Hematopoietic multipotent progenitor cell treated with erythropoietin and hydrocortisone succinate and interleukin-3 and kit ligand, for 17 days (in vitro differentiated cells): ENCODE measurements around the gene MFF.
"Not testable (repeated sequence)": the region's sequence is repeated elsewhere in the genome, so short reads cannot be mapped to it uniquely, and the experiment has no call there.

Experiments
- DNase-seq: peaks from one replicate; pipeline ENCODE4 v3.0.0-alpha.2; 2015; ENCODE audit warnings: low spot score

MFF gene

GRCh38 chr2:227378371-227378782, 53.3 kb downstream of the MFF start:
- DNase-seq: no peak

- DNase-seq: no peak
Measured at GRCh38 chr2:227379095-227379494, 54.0 kb downstream of the MFF start, which contains the start of gene TM4SF20. Gene TM4SF20, minus strand, starts transcription at chr2:227379306. Its CDS starts 38 bp downstream, at chr2:227379268.

- not testable (repeated sequence) for DNase-seq
Measured at GRCh38 chr2:227382241-227382835, 57.3 kb downstream of the MFF start.

GRCh38 chr2:227383686-227384085, 58.6 kb downstream of the MFF start:
- no peak for DNase-seq

- no peak for DNase-seq
Measured at GRCh38 chr2:227386630-227387029, 61.6 kb downstream of the MFF start.

- not testable (repeated sequence) for DNase-seq
Measured at GRCh38 chr2:227387583-227387982, 62.5 kb downstream of the MFF start, which contains the start of gene SCYGR1. Gene SCYGR1, minus strand, starts transcription at chr2:227387949. Its CDS starts 0 bp downstream, at chr2:227387949.

GRCh38 chr2:227388537-227389011, 63.5 kb downstream of the MFF start:
- DNase-seq: no peak

GRCh38 chr2:227389231-227389630, 64.2 kb downstream of the MFF start:
- DNase-seq: no peak

GRCh38 chr2:227389661-227390060, 64.6 kb downstream of the MFF start:
- no peak for DNase-seq

GRCh38 chr2:227390468-227391256, 65.6 kb downstream of the MFF start:
- no peak for DNase-seq

GRCh38 chr2:227394401-227394800, 69.3 kb downstream of the MFF start:
- no peak for DNase-seq

GRCh38 chr2:227395556-227395955, 70.5 kb downstream of the MFF start:
- DNase-seq: no peak

- no peak for DNase-seq
Measured at GRCh38 chr2:227397562-227397961, 72.5 kb downstream of the MFF start.

- no peak for DNase-seq
Measured at GRCh38 chr2:227398684-227399670, 73.9 kb downstream of the MFF start.

- no peak for DNase-seq
Measured at GRCh38 chr2:227401550-227401949, 76.5 kb downstream of the MFF start.

GRCh38 chr2:227402321-227402720, 77.3 kb downstream of the MFF start:
- DNase-seq: no peak

- no peak for DNase-seq
Measured at GRCh38 chr2:227402959-227403358, 77.9 kb downstream of the MFF start.

- DNase-seq: no peak
Measured at GRCh38 chr2:227404585-227405271, 79.7 kb downstream of the MFF start.

- DNase-seq: peak; percentile 54
Measured at GRCh38 chr2:227406177-227407031, 81.4 kb downstream of the MFF start.
